ENCODE measurements around the gene TRAPPC13. TPM values are rescaled to one million over a fixed set of nuclear protein-coding genes. Genes with fewer than 3 reads are reported as not detected.

The TRAPPC13 gene
- total RNA-seq, 4 donors from 2014 or later: 3.0 to 24.1 (median 11.9) TPM

DNA sequence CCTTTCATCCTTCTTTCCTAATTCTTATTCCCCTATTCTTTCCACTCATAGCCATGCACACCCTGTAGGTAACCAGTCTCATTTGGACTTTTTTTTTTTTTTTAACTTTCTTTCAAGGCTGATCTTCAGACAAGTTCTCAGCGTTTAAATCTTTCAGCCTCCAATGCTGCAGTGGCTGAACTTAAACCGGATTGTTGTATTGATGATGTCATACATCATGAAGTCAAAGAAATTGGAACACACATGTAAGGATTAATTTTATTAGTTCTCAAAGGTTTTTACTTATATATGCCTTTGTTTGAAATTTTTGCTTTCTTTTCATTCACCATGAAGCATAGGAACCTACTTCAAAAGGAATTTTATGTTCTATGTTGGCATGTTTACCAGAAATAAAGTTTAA is 22.1 kb downstream of the TRAPPC13 start:
- Histone ChIP-seq H3K4me1 (peaks cover 0 to 7% (median 0%) of the 10 kb centered on the region in 4 donors), H3K9me3 (no peaks in the 10 kb centered on the region), H3K27ac (no peak overlapping the region)

DNA sequence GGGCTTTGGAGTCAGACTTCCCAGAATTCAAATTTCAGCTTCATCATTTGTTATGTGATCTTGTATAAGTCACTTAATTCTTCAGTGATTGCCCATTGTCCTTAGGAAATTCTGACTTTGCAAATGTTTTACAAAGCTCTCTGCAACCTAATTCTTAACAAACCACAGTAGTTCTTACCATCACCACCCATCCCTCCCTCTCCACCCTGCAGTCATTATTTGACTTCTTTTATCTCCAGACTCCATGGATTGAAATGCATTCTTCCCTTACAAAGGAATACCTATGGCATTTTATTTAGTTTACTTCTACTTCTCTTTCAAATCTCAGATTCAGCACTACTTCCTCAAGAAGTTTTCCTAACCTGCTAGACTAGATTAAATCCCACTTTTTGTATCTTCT is 23.1 kb downstream of the TRAPPC13 start:
- intact Hi-C loops (cut with DNase I; ENCODE audit: low total_unique reads): no loop called here

More for the DNA sequence above, 22.1 kb downstream of the TRAPPC13 start:
- TF ChIP-seq, protein P1, sequence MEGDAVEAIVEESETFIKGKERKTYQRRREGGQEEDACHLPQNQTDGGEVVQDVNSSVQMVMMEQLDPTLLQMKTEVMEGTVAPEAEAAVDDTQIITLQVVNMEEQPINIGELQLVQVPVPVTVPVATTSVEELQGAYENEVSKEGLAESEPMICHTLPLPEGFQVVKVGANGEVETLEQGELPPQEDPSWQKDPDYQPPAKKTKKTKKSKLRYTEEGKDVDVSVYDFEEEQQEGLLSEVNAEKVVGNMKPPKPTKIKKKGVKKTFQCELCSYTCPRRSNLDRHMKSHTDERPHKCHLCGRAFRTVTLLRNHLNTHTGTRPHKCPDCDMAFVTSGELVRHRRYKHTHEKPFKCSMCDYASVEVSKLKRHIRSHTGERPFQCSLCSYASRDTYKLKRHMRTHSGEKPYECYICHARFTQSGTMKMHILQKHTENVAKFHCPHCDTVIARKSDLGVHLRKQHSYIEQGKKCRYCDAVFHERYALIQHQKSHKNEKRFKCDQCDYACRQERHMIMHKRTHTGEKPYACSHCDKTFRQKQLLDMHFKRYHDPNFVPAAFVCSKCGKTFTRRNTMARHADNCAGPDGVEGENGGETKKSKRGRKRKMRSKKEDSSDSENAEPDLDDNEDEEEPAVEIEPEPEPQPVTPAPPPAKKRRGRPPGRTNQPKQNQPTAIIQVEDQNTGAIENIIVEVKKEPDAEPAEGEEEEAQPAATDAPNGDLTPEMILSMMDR (IDR thresholded peaks at IDR 0.05): no peak
- no peak for TF ChIP-seq POLR2AphosphoS5 (IDR thresholded peaks at IDR 0.05)
- DNase-seq: no peak
- intact Hi-C loops (cut with DNase I; ENCODE audit: low total_unique reads) (no loop called here), in situ Hi-C loops (cut with MboI; ENCODE audit: low pct_ligation_motif_present in 1 of 4, low pct_unique_long_range_greater_than_20kb in 1 of 4, low sequenced_read_pairs in 3 of 4) (no loop called here)
- Histone ChIP-seq H3K27me3 (no peaks in the 10 kb centered on the region), H3K36me3 (no peaks in the 10 kb centered on the region), H3K4me3 (no peak overlapping the region)
- WGBS, 2 donors (ENCODE audit: low coverage in 1 of 2): 77 to 87% methylated on average over 2 of the region's 2 CpGs

DNA sequence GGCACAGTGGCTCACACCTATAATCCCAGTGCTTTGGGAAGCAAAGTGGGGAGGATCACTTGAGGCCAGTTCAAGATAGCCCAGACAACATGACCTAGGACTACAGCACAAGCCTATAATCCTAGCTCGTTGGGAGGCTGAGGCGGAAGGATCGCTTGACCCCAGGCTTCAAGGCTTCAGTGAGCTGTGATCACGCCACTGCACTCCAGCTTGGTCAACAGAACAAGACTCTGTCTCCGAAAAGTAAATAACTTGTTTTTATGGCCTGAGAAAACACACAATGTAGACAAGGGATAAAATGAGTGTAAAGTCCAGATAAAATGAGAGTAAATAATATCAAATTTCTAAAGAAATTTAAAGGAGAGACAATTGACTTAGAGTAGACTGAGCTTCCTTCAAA is 26.3 kb downstream of the TRAPPC13 start:
- no peak for TF ChIP-seq POLR2AphosphoS5 (IDR thresholded peaks at IDR 0.05)
- TF ChIP-seq POLR2A (IDR thresholded peaks at IDR 0.05): no peak
- TF ChIP-seq, protein P1 (IDR thresholded peaks at IDR 0.05): no peak
- no peak for TF ChIP-seq EP300 (IDR thresholded peaks at IDR 0.05; ENCODE audit: low read depth)
- Histone ChIP-seq H3K9me3 (no peaks in the 10 kb centered on the region), H3K4me1 (peaks cover 0 to 7% (median 0%) of the 10 kb centered on the region in 4 donors), H3K4me3 (no peak overlapping the region), H3K27ac (peak overlapping the region in 3 of 4 donors; percentile 33 to 45 (median 44)), H3K27me3 (no peaks in the 10 kb centered on the region), H3K36me3 (peaks cover 0 to 9% (median 3%) of the 10 kb centered on the region in 4 donors)
- peak; percentile 37 for DNase-seq
- WGBS, 2 donors (ENCODE audit: low coverage in 1 of 2): 38 to 60% methylated on average over 1 to 5 of the region's 5 CpGs
- intact Hi-C loops (cut with DNase I; ENCODE audit: low total_unique reads) (no loop called here), in situ Hi-C loops (cut with MboI; ENCODE audit: low pct_ligation_motif_present in 1 of 4, low pct_unique_long_range_greater_than_20kb in 1 of 4, low sequenced_read_pairs in 3 of 4) (no loop called here)

More for the DNA sequence above, 23.1 kb downstream of the TRAPPC13 start:
- Histone ChIP-seq H3K27ac (no peak overlapping the region), H3K4me3 (no peak overlapping the region), H3K27me3 (no peaks in the 10 kb centered on the region), H3K36me3 (no peaks in the 10 kb centered on the region), H3K4me1 (peaks cover 0 to 7% (median 0%) of the 10 kb centered on the region in 4 donors), H3K9me3 (no peaks in the 10 kb centered on the region)
- DNase-seq: no peak
- TF ChIP-seq, protein P1 (IDR thresholded peaks at IDR 0.05): no peak
- TF ChIP-seq EP300 (IDR thresholded peaks at IDR 0.05; ENCODE audit: low read depth): no peak
- no peak for TF ChIP-seq POLR2A (IDR thresholded peaks at IDR 0.05)
- TF ChIP-seq POLR2AphosphoS5 (IDR thresholded peaks at IDR 0.05): no peak
- in situ Hi-C loops (cut with MboI; ENCODE audit: low pct_ligation_motif_present in 1 of 4, low pct_unique_long_range_greater_than_20kb in 1 of 4, low sequenced_read_pairs in 3 of 4): no loop called here

DNA sequence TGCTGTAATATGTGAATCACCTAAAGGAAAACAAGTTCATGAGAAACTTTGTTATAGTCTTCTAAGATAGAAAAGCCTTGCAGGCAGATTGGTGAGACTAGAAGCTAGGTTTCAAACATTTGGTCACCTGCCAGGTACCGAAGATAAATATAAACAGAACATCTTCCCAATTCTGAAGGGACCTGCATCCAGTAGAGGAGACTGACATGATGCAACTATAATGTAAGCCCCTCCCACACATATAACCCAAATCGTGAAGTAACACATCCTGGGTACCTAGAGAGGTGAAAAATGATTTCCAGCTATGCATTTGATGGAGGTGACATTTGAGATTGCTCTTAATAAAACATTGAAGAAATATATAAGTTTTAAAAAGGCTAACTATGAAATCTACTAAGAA is 29.9 kb downstream of the TRAPPC13 start:
- Histone ChIP-seq H3K4me3 (no peak overlapping the region), H3K9me3 (no peaks in the 10 kb centered on the region), H3K4me1 (peaks cover 0 to 7% (median 0%) of the 10 kb centered on the region in 4 donors), H3K36me3 (peaks cover 0 to 14% (median 3%) of the 10 kb centered on the region in 4 donors), H3K27ac (no peak overlapping the region), H3K27me3 (no peaks in the 10 kb centered on the region)
- 88 to 93% methylated on average over 2 of the region's 2 CpGs for WGBS, 2 donors (ENCODE audit: low coverage in 1 of 2)
- in situ Hi-C loops (cut with MboI; ENCODE audit: low pct_ligation_motif_present in 1 of 4, low pct_unique_long_range_greater_than_20kb in 1 of 4, low sequenced_read_pairs in 3 of 4): no loop called here
- DNase-seq: no peak
- TF ChIP-seq, protein P1 (IDR thresholded peaks at IDR 0.05): no peak
- no peak for TF ChIP-seq POLR2AphosphoS5 (IDR thresholded peaks at IDR 0.05)
- no peak for TF ChIP-seq EP300 (IDR thresholded peaks at IDR 0.05; ENCODE audit: low read depth)
- TF ChIP-seq POLR2A (IDR thresholded peaks at IDR 0.05): no peak
- intact Hi-C loops (cut with DNase I; ENCODE audit: low total_unique reads): no loop called here
